WTC11 (cell line): ENCODE results near the gene DOCK1. TPM values are rescaled to one million over a fixed set of nuclear protein-coding genes. Genes with fewer than 3 reads are reported as not detected.

Experiments used
- ATAC-seq: fragments of 200-7000 bp; cut with Tn5 transposase; 2 replicates; pipeline ENCODE4 v1.10.0; 2021; ENCODE audit warnings: mild to moderate bottlenecking, moderate library complexity
- CTCF ChIA-PET: fragments of 300-600 bp; sonication (Branson Sonifier 250); formaldehyde crosslinking; loops from one replicate; lab custom pipeline; 2021; ENCODE audit warnings: antibody characterized with exemption; lab: Charles Lee
- POLR2A ChIA-PET: fragments of 350-600 bp; sonication (Branson Sonifier 250); formaldehyde crosslinking; loops from one replicate; lab custom pipeline; 2021; ENCODE audit warnings: antibody characterized with exemption; lab: Charles Lee
- DNase-seq: peaks from one replicate; pipeline ENCODE4 v3.0.0; 2021; ENCODE audit warnings: low spot score
- H3K27ac Mint-ChIP-seq: 2 replicates; pipeline ENCODE4 v1.8.0; 2021; ENCODE audit warnings: mixed read lengths
- H3K27me3 Mint-ChIP-seq: 2 replicates; pipeline ENCODE4 v1.8.0; 2021; ENCODE audit warnings: low read depth, mild to moderate bottlenecking, moderate library complexity, mixed read lengths
- H3K36me3 Mint-ChIP-seq: 2 replicates; pipeline ENCODE4 v1.8.0; 2021; ENCODE audit warnings: mixed read lengths
- H3K4me1 Mint-ChIP-seq: 2 replicates; pipeline ENCODE4 v1.8.0; 2022; ENCODE audit warnings: mixed read lengths
- H3K4me3 Mint-ChIP-seq: 2 replicates; pipeline ENCODE4 v1.8.0; 2021; ENCODE audit warnings: mild to moderate bottlenecking, moderate library complexity, mixed read lengths
- H3K9me3 Mint-ChIP-seq: 2 replicates; pipeline ENCODE4 v1.8.0; 2021; ENCODE audit warnings: mixed read lengths
- AR ChIP-seq: fragments of 250-450 bp; sonication (Bioruptor Pico); IDR thresholded peaks from 2 replicates; pipeline ENCODE4 v1.9.0; 2021; ENCODE audit warnings: mild to moderate bottlenecking
- CREM ChIP-seq: sonication (generic); formaldehyde crosslinking; IDR thresholded peaks from 2 replicates; pipeline ENCODE4 v1.8.1; 2022; ENCODE audit warnings: mild to moderate bottlenecking, missing genetic modification reagents, moderate library complexity
- E2F1 ChIP-seq: sonication (generic); formaldehyde crosslinking; IDR thresholded peaks from 2 replicates; pipeline ENCODE4 v1.8.0; 2022; ENCODE audit warnings: mild to moderate bottlenecking, missing genetic modification reagents
- E2F4 ChIP-seq: sonication (generic); formaldehyde crosslinking; IDR thresholded peaks from 2 replicates; pipeline ENCODE4 v1.8.1; 2022; ENCODE audit warnings: low read depth, mild to moderate bottlenecking, moderate library complexity, missing genetic modification reagents, borderline replicate concordance
- E2F5 ChIP-seq: sonication (generic); formaldehyde crosslinking; IDR thresholded peaks from 2 replicates; pipeline ENCODE4 v1.8.1; 2022; ENCODE audit warnings: mild to moderate bottlenecking, moderate library complexity, missing genetic modification reagents
- GRHL2 ChIP-seq: fragments of 250-450 bp; sonication (Bioruptor Pico); IDR thresholded peaks from 2 replicates; pipeline ENCODE4 v1.8.0; 2022; ENCODE audit warnings: mild to moderate bottlenecking, moderate library complexity; ENCODE audit not compliant: insufficient replicate concordance, severe bottlenecking
- IRF2 ChIP-seq: sonication (generic); formaldehyde crosslinking; IDR thresholded peaks from 2 replicates; pipeline ENCODE4 v1.8.0; 2022; ENCODE audit warnings: low read depth, missing genetic modification reagents, borderline replicate concordance
- MXD4 ChIP-seq: fragments of 250-450 bp; sonication (Bioruptor Pico); IDR thresholded peaks from 2 replicates; pipeline ENCODE4 v1.8.0; 2021; ENCODE audit warnings: mild to moderate bottlenecking, moderate library complexity, borderline replicate concordance
- NR1H2 ChIP-seq: sonication (generic); formaldehyde crosslinking; IDR thresholded peaks from 2 replicates; pipeline ENCODE4 v1.9.0; 2021; ENCODE audit warnings: mild to moderate bottlenecking, moderate library complexity, missing genetic modification reagents
- NR2C2 ChIP-seq: sonication (generic); formaldehyde crosslinking; IDR thresholded peaks from 2 replicates; pipeline ENCODE4 v1.8.0; 2022; ENCODE audit warnings: mild to moderate bottlenecking, missing genetic modification reagents
- OVOL2 ChIP-seq: fragments of 250-450 bp; sonication (Bioruptor Pico); IDR thresholded peaks from 2 replicates; pipeline ENCODE4 v1.9.0; 2021; ENCODE audit warnings: mild to moderate bottlenecking, borderline replicate concordance
- PRDM15 ChIP-seq: sonication (generic); formaldehyde crosslinking; IDR thresholded peaks from 2 replicates; pipeline ENCODE4 v1.8.0; 2022; ENCODE audit warnings: missing genetic modification reagents
- RELA ChIP-seq: sonication (generic); formaldehyde crosslinking; IDR thresholded peaks from 2 replicates; pipeline ENCODE4 v1.8.1; 2022; ENCODE audit warnings: missing genetic modification reagents, mild to moderate bottlenecking, borderline replicate concordance
- SOX15 ChIP-seq: fragments of 250-450 bp; sonication (Bioruptor Pico); IDR thresholded peaks from 2 replicates; pipeline ENCODE4 v1.9.0; 2021; ENCODE audit warnings: mild to moderate bottlenecking
- TCF7 ChIP-seq: sonication (generic); formaldehyde crosslinking; IDR thresholded peaks from 2 replicates; pipeline ENCODE4 v1.8.0; 2022; ENCODE audit warnings: mild to moderate bottlenecking, low read depth, missing genetic modification reagents, moderate library complexity
- ZBTB43 ChIP-seq: sonication (generic); formaldehyde crosslinking; IDR thresholded peaks from 2 replicates; pipeline ENCODE4 v1.8.1; 2023; ENCODE audit warnings: mild to moderate bottlenecking, missing genetic modification reagents
- ZNF121 ChIP-seq: sonication (generic); formaldehyde crosslinking; IDR thresholded peaks from 2 replicates; pipeline ENCODE4 v1.8.0; 2023; ENCODE audit warnings: missing genetic modification reagents
- ZNF423 ChIP-seq: fragments of 250-450 bp; sonication (Bioruptor Pico); IDR thresholded peaks from 2 replicates; pipeline ENCODE4 v2.1.2; 2022; ENCODE audit warnings: mild to moderate bottlenecking, moderate library complexity
- ZNF425 ChIP-seq: fragments of 250-450 bp; sonication (Bioruptor Pico); conservative IDR thresholded peaks from 2 replicates; pipeline ENCODE4 v1.9.0; 2021; ENCODE audit warnings: mild to moderate bottlenecking
- ZSCAN18 ChIP-seq: fragments of 250-450 bp; sonication (Bioruptor Pico); IDR thresholded peaks from 2 replicates; pipeline ENCODE4 v2.1.2; 2022; ENCODE audit warnings: mild to moderate bottlenecking, moderate library complexity
- total RNA-seq: library from RNA; stranded (reverse); gene quantifications from 3 replicates; pipeline ENCODE4 v1.2.3, GENCODE V29; 2021

DOCK1 gene
- total RNA-seq, 1 experiment from 2014 or later = 52.1 TPM

- H3K27me3 Mint-ChIP-seq = no peaks in the 10 kb centered on the region
- ChIA-PET CTCF (no interaction called here), POLR2A (no interaction called here)
- no peak overlapping the region for H3K4me3 Mint-ChIP-seq
- ATAC-seq = no peak
- H3K27ac Mint-ChIP-seq = no peak overlapping the region
- H3K4me1 Mint-ChIP-seq = no peaks in the 10 kb centered on the region
- H3K9me3 Mint-ChIP-seq = no peaks in the 10 kb centered on the region
- DNase-seq = no peak
- H3K36me3 Mint-ChIP-seq = peaks cover 73% of the 10 kb centered on the region
- no peak for TF ChIP-seq ZNF121 (CRISPR knock-in tag)
- TF ChIP-seq RELA (CRISPR knock-in tag) = no peak
- no peak for TF ChIP-seq MXD4 (CRISPR knock-in tag)
These were observed 135.5 kb downstream of the DOCK1 start for GRCh38 chr10:127040756-127041155.

- POLR2A ChIA-PET = no interaction called here
- H3K36me3 Mint-ChIP-seq = peaks cover 68% of the 10 kb centered on the region
- no peak overlapping the region for H3K27ac Mint-ChIP-seq
- no peaks in the 10 kb centered on the region for H3K4me1 Mint-ChIP-seq
- H3K27me3 Mint-ChIP-seq = no peaks in the 10 kb centered on the region
- H3K4me3 Mint-ChIP-seq = no peak overlapping the region
- no peaks in the 10 kb centered on the region for H3K9me3 Mint-ChIP-seq
- TF ChIP-seq TCF7 (CRISPR knock-in tag) (no peak), IRF2 (CRISPR knock-in tag) (no peak), ZNF425 (CRISPR knock-in tag) (no peak), PRDM15 (no peak), CREM (no peak), NR2C2 (CRISPR knock-in tag) (no peak), GRHL2 (CRISPR knock-in tag) (no peak), E2F5 (CRISPR knock-in tag) (no peak), NR1H2 (CRISPR knock-in tag) (no peak), SOX15 (CRISPR knock-in tag) (no peak), ZSCAN18 (CRISPR knock-in tag) (no peak), E2F1 (CRISPR knock-in tag) (no peak), ZNF423 (CRISPR knock-in tag) (no peak), OVOL2 (CRISPR knock-in tag) (no peak), E2F4 (no peak), ZBTB43 (no peak), AR (CRISPR knock-in tag) (no peak)
- ATAC-seq (no peak), DNase-seq (no peak)
- CTCF ChIA-PET = no interaction called here
These were observed 136.3 kb downstream of the DOCK1 start for GRCh38 chr10:127041552-127041951.
